ENCODE measurements around the gene WASHC4.
"Not testable (repeated sequence)": the region's sequence is repeated elsewhere in the genome, so short reads cannot be mapped to it uniquely, and the experiment has no call there.

Gene WASHC4

GRCh38 chr12:105166736-105167135, 59.2 kb downstream of the WASHC4 start:
- no peak for DNase-seq

- DNase-seq = no peak
Observed at GRCh38 chr12:105167346-105167745, 59.8 kb downstream of the WASHC4 start.

- DNase-seq = no peak
Observed at GRCh38 chr12:105168006-105168405, 60.5 kb downstream of the WASHC4 start.

GRCh38 chr12:105170139-105170538, 62.6 kb downstream of the WASHC4 start:
- DNase-seq = no peak

- DNase-seq = no peak
Observed at GRCh38 chr12:105171691-105172436, 64.3 kb downstream of the WASHC4 start.

- no peak for DNase-seq
Observed at GRCh38 chr12:105175397-105175990, 68.0 kb downstream of the WASHC4 start.

- DNase-seq = no peak
Observed at GRCh38 chr12:105177208-105177607, 69.7 kb downstream of the WASHC4 start.

- not testable (repeated sequence) for DNase-seq
Observed at GRCh38 chr12:105179114-105179513, 71.6 kb downstream of the WASHC4 start.

GRCh38 chr12:105183406-105183805, 75.9 kb downstream of the WASHC4 start:
- DNase-seq = not testable (repeated sequence)

GRCh38 chr12:105183976-105184375, 76.4 kb downstream of the WASHC4 start:
- not testable (repeated sequence) for DNase-seq

- DNase-seq = no peak
Observed at GRCh38 chr12:105189293-105189692, 81.8 kb downstream of the WASHC4 start.

GRCh38 chr12:105190530-105190929, 83.0 kb downstream of the WASHC4 start:
- DNase-seq = no peak

- no peak for DNase-seq
Observed at GRCh38 chr12:105192624-105193225, 85.2 kb downstream of the WASHC4 start.

GRCh38 chr12:105194947-105195346, 87.4 kb downstream of the WASHC4 start:
- DNase-seq = no peak

- DNase-seq = no peak
Observed at GRCh38 chr12:105196090-105196489, 88.6 kb downstream of the WASHC4 start.

GRCh38 chr12:105198961-105199360, 91.4 kb downstream of the WASHC4 start:
- DNase-seq = no peak

- no peak for DNase-seq
Observed at GRCh38 chr12:105200385-105200784, 92.9 kb downstream of the WASHC4 start.

- DNase-seq = no peak
Observed at GRCh38 chr12:105201299-105201698, 93.8 kb downstream of the WASHC4 start.

GRCh38 chr12:105202202-105202601, 94.7 kb downstream of the WASHC4 start:
- no peak for DNase-seq

GRCh38 chr12:105204127-105204526, 96.6 kb downstream of the WASHC4 start:
- no peak for DNase-seq

GRCh38 chr12:105204916-105205315, 97.4 kb downstream of the WASHC4 start:
- DNase-seq = no peak

- DNase-seq = no peak
Observed at GRCh38 chr12:105205322-105206048, 98.0 kb downstream of the WASHC4 start.

GRCh38 chr12:105206686-105207374, 99.3 kb downstream of the WASHC4 start:
- DNase-seq = no peak

All from left hindlimb (tissue), 1 donor.